MG63 (cell line): ENCODE results near the gene STX1A. TPM values are rescaled to one million over a fixed set of nuclear protein-coding genes. Genes with fewer than 3 reads are reported as not detected.
A peak's percentile ranks its signal among the peaks of the same experiment; 100 is the strongest.

Experiments used
- DNase-seq: peaks from one replicate; pipeline ENCODE4 v3.0.0-alpha.2; 2020
- H3K27me3 ChIP-seq: fragments of 250-450 bp; sonication (Bioruptor Pico); 2 replicates; pipeline ENCODE4 v1.5.1; 2020; ENCODE audit warnings: mild to moderate bottlenecking, moderate library complexity
- H3K36me3 ChIP-seq: fragments of 250-450 bp; sonication (Bioruptor Pico); 2 replicates; pipeline ENCODE4 v1.5.1; 2020; ENCODE audit warnings: mild to moderate bottlenecking, moderate library complexity
- H3K4me3 ChIP-seq: fragments of 250-450 bp; sonication (Bioruptor Pico); 2 replicates; pipeline ENCODE4 v1.5.1; 2020; ENCODE audit warnings: mild to moderate bottlenecking, moderate library complexity
- H3K9me3 ChIP-seq: fragments of 250-450 bp; sonication (Bioruptor Pico); 2 replicates; pipeline ENCODE4 v1.5.1; 2020; ENCODE audit warnings: mild to moderate bottlenecking, moderate library complexity
- total RNA-seq: library from RNA; depleted of rRNA; stranded (reverse); fragments of >200 nt; shearing (Covaris generic); gene quantifications from 2 replicates; pipeline ENCODE4 v1.2.3, GENCODE V29; 2014; ENCODE audit warnings: low replicate concordance

STX1A gene
- total RNA-seq, 1 experiment from 2014 or later = 7.8 TPM

DNA sequence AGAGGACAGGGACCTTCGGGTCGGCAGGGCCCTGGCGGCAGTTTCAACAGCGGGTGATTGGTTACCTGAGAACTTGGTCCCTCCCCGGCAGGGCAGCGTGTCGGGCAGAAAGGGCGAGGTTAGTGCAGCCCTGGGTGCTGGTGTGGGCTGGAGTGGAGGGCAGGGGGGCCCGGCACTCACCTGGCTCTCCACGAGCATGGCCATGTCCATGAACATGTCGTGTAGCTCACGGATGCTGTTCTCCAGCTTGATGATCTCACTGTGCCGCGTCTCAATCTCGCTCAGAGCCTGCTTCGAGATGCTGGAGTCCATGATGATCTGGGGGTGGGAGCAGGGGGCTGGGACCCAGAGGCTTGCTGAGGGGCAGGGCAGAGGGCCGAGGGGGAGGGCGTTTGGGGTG, 16.8 kb downstream of the STX1A start:
- no peak for DNase-seq
- no peaks in the 10 kb centered on the region for H3K36me3 ChIP-seq
- H3K4me3 ChIP-seq = no peak overlapping the region
- no peaks in the 10 kb centered on the region for H3K9me3 ChIP-seq
- no peaks in the 10 kb centered on the region for H3K27me3 ChIP-seq

DNA sequence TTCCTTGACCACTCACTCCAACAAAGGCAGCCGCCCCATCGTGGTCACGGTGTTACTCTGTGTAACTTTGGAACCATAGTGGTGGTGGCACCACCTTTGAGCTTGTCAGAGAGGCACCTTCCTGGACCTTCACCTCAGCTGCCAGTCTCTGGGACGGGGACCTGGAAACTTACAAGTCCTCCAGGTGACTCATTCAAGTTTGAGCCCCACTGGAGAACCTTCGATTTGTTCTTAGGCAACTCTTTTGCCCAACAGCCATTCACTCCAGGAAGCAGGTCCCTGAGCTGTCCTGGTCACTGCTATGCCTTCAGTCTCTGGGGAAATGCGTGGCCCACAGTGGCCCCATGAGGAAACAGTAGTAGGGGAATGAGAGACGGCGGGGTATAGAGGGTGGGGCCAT, 17.2 kb downstream of the STX1A start:
- H3K36me3 ChIP-seq = no peaks in the 10 kb centered on the region
- DNase-seq = no peak
- no peak overlapping the region for H3K4me3 ChIP-seq
- no peaks in the 10 kb centered on the region for H3K27me3 ChIP-seq
- H3K9me3 ChIP-seq = no peaks in the 10 kb centered on the region

DNA sequence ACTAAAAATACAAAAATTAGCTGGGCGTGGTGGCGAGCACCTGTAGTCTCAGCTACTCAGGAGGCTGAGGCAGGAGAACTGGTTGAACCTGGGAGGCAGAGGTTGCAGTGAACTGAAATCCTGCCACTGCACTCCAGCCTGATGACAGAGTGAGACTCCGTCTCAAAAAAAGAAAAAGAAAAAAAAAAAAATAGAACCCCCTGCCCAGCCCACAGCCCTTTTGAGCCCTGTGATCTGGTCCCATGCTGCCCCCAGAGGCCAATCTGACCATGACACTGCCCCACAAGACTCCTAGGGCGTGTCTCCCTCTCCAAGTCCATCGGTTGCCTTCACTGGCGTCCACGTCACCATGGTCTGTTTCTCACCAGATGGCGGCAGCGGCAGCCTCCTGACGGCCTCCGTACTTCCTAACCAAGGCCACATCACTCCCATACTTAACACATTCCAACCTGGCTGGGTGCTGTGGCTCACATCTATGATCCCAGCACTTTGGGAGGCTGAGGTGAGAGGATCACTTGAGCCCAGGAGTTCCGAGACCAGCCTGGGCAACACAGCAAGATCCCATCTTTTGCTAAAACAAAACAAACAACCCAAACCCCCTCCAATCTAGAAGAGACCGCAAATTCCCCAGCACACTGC, 18.0 kb downstream of the STX1A start:
- no peaks in the 10 kb centered on the region for H3K36me3 ChIP-seq
- H3K27me3 ChIP-seq = no peaks in the 10 kb centered on the region
- no peaks in the 10 kb centered on the region for H3K9me3 ChIP-seq
- H3K4me3 ChIP-seq = no peak overlapping the region
- DNase-seq = no peak

GRCh38 chr7:73700581-73701134, 18.8 kb downstream of the STX1A start:
- no peaks in the 10 kb centered on the region for H3K36me3 ChIP-seq
- no peaks in the 10 kb centered on the region for H3K9me3 ChIP-seq
- no peak overlapping the region for H3K4me3 ChIP-seq
- DNase-seq = no peak
- H3K27me3 ChIP-seq = no peaks in the 10 kb centered on the region

DNA sequence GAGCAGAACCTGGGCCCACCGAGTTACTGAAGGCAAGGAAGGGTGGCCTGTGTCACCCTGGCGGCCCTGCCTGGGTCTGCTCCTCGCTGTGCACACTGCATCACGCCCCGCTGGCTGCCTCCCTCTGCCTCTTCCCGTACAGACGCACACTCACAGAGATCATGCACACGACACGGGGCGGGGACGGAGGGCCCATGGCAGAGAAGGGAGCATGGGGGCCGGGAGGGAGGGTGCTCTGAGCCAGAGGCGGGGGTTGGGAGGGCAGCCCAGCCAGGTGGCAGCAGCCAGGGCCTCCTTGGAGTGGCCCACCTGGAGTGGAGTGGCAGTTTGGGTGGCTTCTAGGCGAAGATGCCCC, 19.4 kb downstream of the STX1A start:
- no peak for DNase-seq
- no peaks in the 10 kb centered on the region for H3K36me3 ChIP-seq
- H3K27me3 ChIP-seq = no peaks in the 10 kb centered on the region
- no peaks in the 10 kb centered on the region for H3K9me3 ChIP-seq
- no peak overlapping the region for H3K4me3 ChIP-seq

DNA sequence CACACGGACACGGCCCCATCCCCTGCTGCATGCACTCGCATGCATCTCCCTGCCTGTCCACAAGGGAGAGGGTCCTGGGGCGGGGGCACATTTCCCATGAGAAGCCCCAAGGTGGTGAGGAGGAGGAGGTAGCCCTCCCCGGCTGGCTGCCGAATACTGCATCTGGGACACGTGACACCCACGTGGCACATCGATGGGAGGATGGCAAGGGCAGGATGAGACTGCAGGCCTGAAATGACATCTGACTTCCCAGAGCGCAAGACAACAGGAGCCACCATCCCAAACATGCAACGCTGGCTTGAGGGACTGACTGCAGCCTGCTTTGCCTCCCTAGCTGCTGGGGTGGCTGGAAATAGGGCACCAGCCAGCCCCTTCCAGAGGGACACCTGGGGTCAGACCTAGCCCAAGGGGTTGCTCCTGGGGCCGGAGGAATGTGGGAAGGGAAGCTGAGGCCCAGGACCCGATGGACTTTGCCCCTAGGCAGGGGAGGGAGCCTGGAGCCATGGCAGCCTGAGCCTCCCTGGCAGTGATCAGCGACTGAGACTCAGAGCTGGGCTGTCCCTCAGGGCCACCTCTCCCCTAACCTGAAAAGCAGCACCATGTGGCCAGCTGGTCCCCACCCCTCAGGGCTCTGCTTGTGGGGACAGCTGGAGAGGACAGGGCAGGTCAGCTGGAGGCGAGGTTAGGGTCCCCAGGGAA, 19.9 kb downstream of the STX1A start:
- Histone ChIP-seq H3K4me3 (no peak overlapping the region), H3K9me3 (no peaks in the 10 kb centered on the region), H3K36me3 (no peaks in the 10 kb centered on the region), H3K27me3 (no peaks in the 10 kb centered on the region)
- no peak for DNase-seq

DNA sequence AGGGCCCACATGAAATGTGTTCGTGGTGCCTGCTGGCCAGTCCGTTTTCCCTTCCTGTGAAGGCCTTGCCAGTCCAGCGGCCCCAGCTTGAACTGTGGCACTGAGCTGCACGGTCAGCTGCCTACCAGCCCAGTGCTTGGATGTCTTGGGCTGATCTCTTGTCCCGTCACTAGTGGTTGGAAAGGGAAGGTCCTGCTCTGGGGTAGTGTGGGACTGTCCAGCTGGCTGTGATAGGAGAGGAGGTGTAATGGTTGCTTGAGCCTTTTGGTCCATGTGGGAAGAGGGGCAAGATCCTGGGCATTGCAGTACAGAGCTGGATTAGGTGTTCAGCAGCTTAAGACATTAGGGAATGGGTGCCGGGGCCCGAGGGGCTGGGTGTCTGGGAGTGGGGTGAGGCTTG, 21.1 kb downstream of the STX1A start:
- DNase-seq = no peak
- Histone ChIP-seq H3K36me3 (no peaks in the 10 kb centered on the region; the same call in 1 of the 2 replicates), H3K27me3 (no peaks in the 10 kb centered on the region), H3K9me3 (no peaks in the 10 kb centered on the region), H3K4me3 (no peak overlapping the region)

DNA sequence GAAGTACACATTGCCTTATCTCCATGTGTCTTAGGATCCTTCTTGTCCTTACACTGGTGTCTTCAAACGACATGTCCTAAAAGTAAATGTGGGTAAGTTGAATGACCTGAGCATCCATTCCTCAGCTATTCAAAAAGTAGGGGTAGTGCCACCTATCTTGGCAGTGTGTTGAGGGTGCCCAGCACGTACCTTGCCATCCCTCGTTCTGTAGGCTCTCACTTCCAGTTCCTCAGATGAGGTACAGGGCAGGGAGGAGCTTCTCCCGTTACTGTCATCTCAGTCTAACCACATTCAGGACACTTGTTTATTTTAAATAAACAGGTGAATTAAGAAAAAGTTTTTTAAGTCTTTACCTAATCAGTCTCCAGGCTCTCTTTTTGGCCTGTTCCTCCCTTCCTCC, 23.1 kb downstream of the STX1A start:
- Histone ChIP-seq H3K27me3 (no peaks in the 10 kb centered on the region), H3K4me3 (no peak overlapping the region), H3K9me3 (no peaks in the 10 kb centered on the region), H3K36me3 (peaks cover 2% of the 10 kb centered on the region)
- DNase-seq = no peak

DNA sequence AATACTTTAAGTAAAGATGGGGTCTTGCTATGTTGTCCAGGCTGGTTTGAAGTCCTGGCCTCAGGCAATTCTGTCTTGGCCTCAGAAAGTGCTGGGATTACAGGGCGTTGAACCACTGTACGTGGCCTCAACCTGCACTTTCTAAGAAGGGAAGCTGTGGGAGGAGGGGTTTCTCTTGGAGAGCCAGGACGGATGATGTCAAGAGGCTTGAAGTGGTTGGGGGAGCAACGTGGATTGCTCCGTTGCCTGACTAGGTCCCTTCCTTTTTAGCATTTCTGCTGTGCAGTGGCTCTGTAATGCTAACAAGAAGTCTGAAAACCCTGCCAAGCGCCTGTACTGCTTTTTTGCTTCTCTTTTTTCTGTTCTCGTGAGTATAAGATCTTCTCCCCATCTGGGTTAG, 28.8 kb downstream of the STX1A start:
- no peak for DNase-seq
- H3K9me3 ChIP-seq = no peaks in the 10 kb centered on the region
- peaks cover 2% of the 10 kb centered on the region for H3K36me3 ChIP-seq
- H3K27me3 ChIP-seq = no peaks in the 10 kb centered on the region
- H3K4me3 ChIP-seq = no peak overlapping the region

GRCh38 chr7:73688288-73688687, 31.2 kb downstream of the STX1A start:
- no peak for DNase-seq
- H3K9me3 ChIP-seq = no peaks in the 10 kb centered on the region
- H3K4me3 ChIP-seq = no peak overlapping the region
- peaks cover 2% of the 10 kb centered on the region for H3K36me3 ChIP-seq
- no peaks in the 10 kb centered on the region for H3K27me3 ChIP-seq

DNA sequence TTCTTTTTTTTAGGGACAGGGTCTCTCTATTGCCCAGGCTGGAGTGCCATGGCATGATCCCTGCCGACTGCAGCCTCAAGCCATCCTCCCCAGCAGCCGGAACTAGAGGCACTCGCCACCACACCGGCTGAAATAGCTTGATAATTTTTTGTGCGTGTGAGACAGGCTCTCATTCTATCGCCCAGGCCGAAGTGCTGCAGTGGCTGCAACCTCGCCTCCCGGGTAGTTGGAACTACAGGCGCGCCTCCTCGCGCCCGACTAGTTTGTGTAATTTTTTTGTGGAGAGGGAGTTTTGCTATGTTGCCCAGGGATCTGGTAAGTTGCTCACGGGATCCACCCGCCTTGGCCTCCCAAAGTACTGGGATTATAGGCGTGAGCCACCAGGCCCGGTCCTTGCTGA, 34.2 kb downstream of the STX1A start:
- Histone ChIP-seq H3K27me3 (no peaks in the 10 kb centered on the region), H3K4me3 (no peak overlapping the region), H3K36me3 (no peaks in the 10 kb centered on the region; the same call in none of the 2 replicates), H3K9me3 (no peaks in the 10 kb centered on the region)
- DNase-seq = no peak

GRCh38 chr7:73683788-73684693, 35.4 kb downstream of the STX1A start:
- H3K9me3 ChIP-seq = no peaks in the 10 kb centered on the region
- no peaks in the 10 kb centered on the region; the same call in 1 of the 2 replicates for H3K36me3 ChIP-seq
- H3K4me3 ChIP-seq = peak overlapping the region; percentile 84
- no peaks in the 10 kb centered on the region for H3K27me3 ChIP-seq
- no peak for DNase-seq

DNA sequence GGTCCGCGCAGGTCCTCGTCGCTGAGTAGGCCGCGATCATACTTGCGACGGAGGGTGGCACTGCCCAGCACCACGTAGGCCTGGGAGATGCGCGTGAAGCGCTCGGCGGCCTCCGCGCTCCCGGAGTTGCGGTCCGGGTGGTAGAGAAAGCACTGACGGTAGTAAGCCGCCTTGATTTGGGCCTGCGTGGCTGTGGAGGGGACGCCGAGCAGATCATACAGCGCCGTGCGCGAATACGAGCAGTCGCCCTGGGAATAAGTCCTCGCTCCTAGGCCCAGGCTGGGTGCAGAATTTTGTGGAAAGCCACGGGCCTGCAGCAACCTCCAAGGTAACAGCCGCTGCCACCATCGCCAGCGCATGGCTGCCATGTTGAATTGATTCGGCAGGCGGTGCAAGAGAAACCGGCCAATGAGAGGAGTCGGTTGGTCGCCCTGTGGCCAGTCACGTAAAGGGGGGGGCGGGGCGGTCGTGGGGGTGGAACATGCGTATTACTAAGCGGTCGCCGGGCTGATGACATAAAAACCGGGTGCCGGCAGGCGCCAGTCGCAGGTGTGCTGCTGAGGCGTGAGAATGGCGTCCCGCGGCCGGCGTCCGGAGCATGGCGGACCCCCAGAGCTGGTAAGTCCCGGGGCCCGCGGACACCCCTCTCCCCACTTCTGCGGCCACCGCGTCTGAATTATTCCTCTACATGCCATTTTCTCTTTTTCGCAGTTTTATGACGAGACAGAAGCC, 36.2 kb downstream of the STX1A start, which contains the start of the genes BUD23 and DNAJC30:
BUD23 (plus strand) TSS at position 542 of the 732 bp plus-strand sequence; CDS start at position 571, 29 bp downstream.
DNAJC30 (minus strand) TSS at position 398 of the 732 bp plus-strand sequence; CDS start at position 368, 30 bp downstream.
- no peaks in the 10 kb centered on the region for H3K9me3 ChIP-seq
- peak; percentile 95 for DNase-seq
- peak within 1 kb of the TSS; percentile 84 for H3K4me3 ChIP-seq
- no peaks in the 10 kb centered on the region for H3K27me3 ChIP-seq
- no peaks in the 10 kb centered on the region; the same call in 1 of the 2 replicates for H3K36me3 ChIP-seq

DNA sequence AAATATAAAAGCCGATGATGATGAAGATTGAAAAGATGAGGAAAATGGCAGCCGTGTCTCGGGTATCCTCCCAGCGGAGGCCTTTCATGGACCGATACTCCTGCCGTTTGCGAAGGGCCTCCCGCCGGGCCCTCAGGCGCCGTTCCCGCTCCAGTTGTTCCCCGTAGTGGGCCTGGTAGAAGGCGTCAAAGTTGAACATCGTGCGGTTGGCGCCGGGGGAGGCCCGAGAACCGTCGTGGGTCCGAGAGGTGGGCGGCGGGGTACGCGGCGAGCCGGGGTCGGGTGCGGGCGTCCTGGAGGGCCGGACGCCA, 36.8 kb downstream of the STX1A start:
- H3K9me3 ChIP-seq = no peaks in the 10 kb centered on the region
- H3K36me3 ChIP-seq = no peaks in the 10 kb centered on the region; the same call in 1 of the 2 replicates
- peak overlapping the region; percentile 84 for H3K4me3 ChIP-seq
- H3K27me3 ChIP-seq = no peaks in the 10 kb centered on the region
- DNase-seq = no peak

DNA sequence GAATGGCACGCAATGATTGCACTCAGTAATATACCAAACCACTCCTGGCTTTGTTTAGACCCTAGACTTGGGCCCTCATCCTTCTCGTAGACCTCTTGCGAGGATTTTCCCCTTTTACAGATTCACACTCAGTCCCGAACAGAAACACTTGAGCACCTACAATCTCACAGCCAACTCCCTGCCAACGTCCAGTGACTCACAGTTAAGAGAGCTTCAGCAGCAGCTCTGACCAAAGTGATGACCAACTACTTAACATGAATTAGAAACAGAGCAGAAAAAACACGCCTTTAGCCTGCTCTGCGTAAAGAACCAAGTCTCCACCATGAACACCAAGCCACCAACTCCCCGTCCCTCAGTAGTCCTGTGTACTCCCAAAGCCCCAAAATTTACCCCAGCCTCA, 38.4 kb downstream of the STX1A start:
- DNase-seq = peak; percentile 39
- Histone ChIP-seq H3K27me3 (no peaks in the 10 kb centered on the region), H3K9me3 (no peaks in the 10 kb centered on the region), H3K4me3 (no peak overlapping the region), H3K36me3 (no peaks in the 10 kb centered on the region)

DNA sequence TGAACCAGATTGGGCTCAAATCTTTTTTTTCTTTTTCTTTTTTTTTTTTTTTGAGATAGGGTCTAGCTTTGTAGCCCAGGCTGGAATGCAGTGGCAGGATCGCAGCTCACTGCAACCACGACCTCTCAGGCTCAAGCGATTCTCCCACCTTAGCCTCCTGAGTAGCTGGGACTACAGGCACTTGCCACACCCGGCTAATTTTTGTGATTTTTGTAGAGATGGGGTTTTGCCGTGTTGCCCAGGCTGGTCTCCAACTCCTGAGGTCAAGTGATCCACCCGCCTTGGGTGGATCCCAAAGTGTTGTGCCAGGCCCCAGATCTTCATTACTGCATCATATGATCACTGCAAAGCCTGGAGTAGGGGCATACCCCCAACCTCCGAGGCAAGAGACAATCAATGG, 39.0 kb downstream of the STX1A start:
- H3K4me3 ChIP-seq = no peak overlapping the region
- H3K27me3 ChIP-seq = no peaks in the 10 kb centered on the region
- DNase-seq = no peak
- no peaks in the 10 kb centered on the region for H3K36me3 ChIP-seq
- no peaks in the 10 kb centered on the region for H3K9me3 ChIP-seq
